Effector memory CD8-positive, alpha-beta T cell (primary cell): ENCODE measurements around the gene PDE3A.

Source experiments
- ATAC-seq: fragments of 150-1000 bp; cut with Tn5 transposase; replicated peaks from 2 replicates; pipeline ENCODE4 v1.10.0; 2021; ENCODE audit warnings: mild to moderate bottlenecking, moderate library complexity
- DNase-seq, 3 experiments: peaks; one replicate each; pipeline ENCODE4 v3.0.0; 2021
- H3K27ac Mint-ChIP-seq, 2 donors: one replicate each; pipeline ENCODE4 v1.8.0; 2022; ENCODE audit warnings: mild to moderate bottlenecking in 2 of 2, mixed read lengths in 2 of 2, moderate library complexity in 2 of 2
- H3K27me3 Mint-ChIP-seq, 2 donors: one replicate each; pipeline ENCODE4 v1.8.0; 2022; ENCODE audit warnings: mixed read lengths in 2 of 2
- H3K36me3 Mint-ChIP-seq: one replicate; pipeline ENCODE4 v1.8.0; 2022; ENCODE audit warnings: mild to moderate bottlenecking, moderate library complexity, mixed read lengths; ENCODE audit not compliant: insufficient read depth
- H3K4me1 Mint-ChIP-seq, 2 donors: one replicate each; pipeline ENCODE4 v1.8.0; 2022; ENCODE audit warnings: low read depth in 2 of 2, mixed read lengths in 2 of 2
- H3K4me3 Mint-ChIP-seq, 2 donors: one replicate each; pipeline ENCODE4 v1.8.0; 2022; ENCODE audit warnings: mild to moderate bottlenecking in 2 of 2, mixed read lengths in 2 of 2, moderate library complexity in 2 of 2
- H3K9me3 Mint-ChIP-seq, 2 donors: one replicate each; pipeline ENCODE4 v1.8.0; 2022; ENCODE audit warnings: mixed read lengths in 2 of 2

Gene PDE3A

GRCh38 chr12:20486233-20486632 lies 117.9 kb downstream of the PDE3A start:
- H3K36me3 Mint-ChIP-seq = peaks cover 4% of the 10 kb centered on the region
- no peaks in the 10 kb centered on the region for H3K9me3 Mint-ChIP-seq
- DNase-seq (no peak), ATAC-seq (no peak)
- no peak overlapping the region for H3K27ac Mint-ChIP-seq
- no peaks in the 10 kb centered on the region for H3K27me3 Mint-ChIP-seq
- no peak overlapping the region for H3K4me3 Mint-ChIP-seq
- no peaks in the 10 kb centered on the region for H3K4me1 Mint-ChIP-seq

GRCh38 chr12:20487519-20487918 lies 119.2 kb downstream of the PDE3A start:
- no peak for DNase-seq
- Mint-ChIP-seq H3K27me3 (no peaks in the 10 kb centered on the region), H3K9me3 (no peaks in the 10 kb centered on the region), H3K36me3 (no peaks in the 10 kb centered on the region), H3K27ac (no peak overlapping the region), H3K4me3 (no peak overlapping the region), H3K4me1 (peaks cover 0 to 3% of the 10 kb centered on the region in 2 donors)
- no peak for ATAC-seq

GRCh38 chr12:20489645-20490044 lies 121.3 kb downstream of the PDE3A start:
- no peak overlapping the region for H3K4me3 Mint-ChIP-seq
- no peaks in the 10 kb centered on the region for H3K9me3 Mint-ChIP-seq
- ATAC-seq (no peak), DNase-seq (no peak)
- H3K4me1 Mint-ChIP-seq = peaks cover 0 to 3% of the 10 kb centered on the region in 2 donors
- no peak overlapping the region for H3K27ac Mint-ChIP-seq
- H3K27me3 Mint-ChIP-seq = no peaks in the 10 kb centered on the region
- no peaks in the 10 kb centered on the region for H3K36me3 Mint-ChIP-seq

- no peak for ATAC-seq
- no peaks in the 10 kb centered on the region for H3K27me3 Mint-ChIP-seq
- H3K36me3 Mint-ChIP-seq = no peaks in the 10 kb centered on the region
- H3K27ac Mint-ChIP-seq = no peak overlapping the region
- DNase-seq = no peak
- peaks cover 0 to 3% of the 10 kb centered on the region in 2 donors for H3K4me1 Mint-ChIP-seq
- no peaks in the 10 kb centered on the region for H3K9me3 Mint-ChIP-seq
- H3K4me3 Mint-ChIP-seq = no peak overlapping the region
Observed at GRCh38 chr12:20490213-20490612, 121.9 kb downstream of the PDE3A start.

- Mint-ChIP-seq H3K36me3 (no peaks in the 10 kb centered on the region), H3K4me3 (no peak overlapping the region), H3K9me3 (no peaks in the 10 kb centered on the region), H3K27ac (no peak overlapping the region), H3K4me1 (peaks cover 0 to 3% of the 10 kb centered on the region in 2 donors), H3K27me3 (no peaks in the 10 kb centered on the region)
- DNase-seq (no peak), ATAC-seq (no peak)
Observed at GRCh38 chr12:20491290-20491689, 123.0 kb downstream of the PDE3A start.

GRCh38 chr12:20492251-20492760 lies 124.0 kb downstream of the PDE3A start:
- Mint-ChIP-seq H3K27ac (no peak overlapping the region), H3K36me3 (no peaks in the 10 kb centered on the region), H3K27me3 (no peaks in the 10 kb centered on the region), H3K4me3 (no peak overlapping the region), H3K9me3 (no peaks in the 10 kb centered on the region), H3K4me1 (peaks cover 0 to 3% of the 10 kb centered on the region in 2 donors)
- DNase-seq = no peak
- no peak for ATAC-seq

- Mint-ChIP-seq H3K9me3 (no peaks in the 10 kb centered on the region), H3K27ac (no peak overlapping the region), H3K27me3 (no peaks in the 10 kb centered on the region), H3K36me3 (no peaks in the 10 kb centered on the region), H3K4me3 (no peak overlapping the region), H3K4me1 (peaks cover 0 to 3% of the 10 kb centered on the region in 2 donors)
- DNase-seq = no peak
- no peak for ATAC-seq
Observed at GRCh38 chr12:20493934-20494333, 125.6 kb downstream of the PDE3A start.

- H3K27ac Mint-ChIP-seq = no peak overlapping the region
- no peaks in the 10 kb centered on the region for H3K9me3 Mint-ChIP-seq
- ATAC-seq (no peak), DNase-seq (no peak)
- no peaks in the 10 kb centered on the region for H3K27me3 Mint-ChIP-seq
- peaks cover 0 to 3% of the 10 kb centered on the region in 2 donors for H3K4me1 Mint-ChIP-seq
- no peaks in the 10 kb centered on the region for H3K36me3 Mint-ChIP-seq
- H3K4me3 Mint-ChIP-seq = no peak overlapping the region
Observed at GRCh38 chr12:20494851-20495250, 126.5 kb downstream of the PDE3A start.

GRCh38 chr12:20495997-20496396 lies 127.7 kb downstream of the PDE3A start:
- no peak overlapping the region for H3K27ac Mint-ChIP-seq
- no peaks in the 10 kb centered on the region for H3K36me3 Mint-ChIP-seq
- H3K4me3 Mint-ChIP-seq = no peak overlapping the region
- H3K9me3 Mint-ChIP-seq = no peaks in the 10 kb centered on the region
- ATAC-seq (no peak), DNase-seq (no peak)
- H3K27me3 Mint-ChIP-seq = no peaks in the 10 kb centered on the region
- peaks cover 0 to 3% of the 10 kb centered on the region in 2 donors for H3K4me1 Mint-ChIP-seq

GRCh38 chr12:20497707-20498106 lies 129.4 kb downstream of the PDE3A start:
- H3K27me3 Mint-ChIP-seq = no peaks in the 10 kb centered on the region
- no peaks in the 10 kb centered on the region for H3K36me3 Mint-ChIP-seq
- no peak overlapping the region for H3K27ac Mint-ChIP-seq
- H3K4me3 Mint-ChIP-seq = no peak overlapping the region
- ATAC-seq (no peak), DNase-seq (no peak)
- H3K9me3 Mint-ChIP-seq = no peaks in the 10 kb centered on the region
- no peaks in the 10 kb centered on the region for H3K4me1 Mint-ChIP-seq

GRCh38 chr12:20501958-20502357 lies 133.6 kb downstream of the PDE3A start:
- no peak overlapping the region for H3K27ac Mint-ChIP-seq
- H3K9me3 Mint-ChIP-seq = no peaks in the 10 kb centered on the region
- H3K36me3 Mint-ChIP-seq = no peaks in the 10 kb centered on the region
- no peaks in the 10 kb centered on the region for H3K27me3 Mint-ChIP-seq
- no peak overlapping the region for H3K4me3 Mint-ChIP-seq
- H3K4me1 Mint-ChIP-seq = no peaks in the 10 kb centered on the region
- no peak for ATAC-seq
- no peak for DNase-seq

GRCh38 chr12:20503858-20504257 lies 135.5 kb downstream of the PDE3A start:
- Mint-ChIP-seq H3K27ac (no peak overlapping the region), H3K27me3 (no peaks in the 10 kb centered on the region), H3K4me1 (no peaks in the 10 kb centered on the region), H3K36me3 (no peaks in the 10 kb centered on the region), H3K4me3 (no peak overlapping the region), H3K9me3 (no peaks in the 10 kb centered on the region)
- no peak for DNase-seq
- no peak for ATAC-seq

GRCh38 chr12:20505056-20505455 lies 136.7 kb downstream of the PDE3A start:
- no peaks in the 10 kb centered on the region for H3K36me3 Mint-ChIP-seq
- H3K27me3 Mint-ChIP-seq = no peaks in the 10 kb centered on the region
- DNase-seq = no peak
- no peaks in the 10 kb centered on the region for H3K4me1 Mint-ChIP-seq
- no peaks in the 10 kb centered on the region for H3K9me3 Mint-ChIP-seq
- no peak overlapping the region for H3K27ac Mint-ChIP-seq
- no peak overlapping the region for H3K4me3 Mint-ChIP-seq
- no peak for ATAC-seq

- H3K9me3 Mint-ChIP-seq = no peaks in the 10 kb centered on the region
- H3K27me3 Mint-ChIP-seq = no peaks in the 10 kb centered on the region
- no peaks in the 10 kb centered on the region for H3K36me3 Mint-ChIP-seq
- no peak overlapping the region for H3K27ac Mint-ChIP-seq
- no peaks in the 10 kb centered on the region for H3K4me1 Mint-ChIP-seq
- no peak for ATAC-seq
- H3K4me3 Mint-ChIP-seq = no peak overlapping the region
- no peak for DNase-seq
Observed at GRCh38 chr12:20507056-20507455, 138.7 kb downstream of the PDE3A start.

- Mint-ChIP-seq H3K27ac (no peak overlapping the region), H3K36me3 (no peaks in the 10 kb centered on the region), H3K4me3 (no peak overlapping the region), H3K4me1 (no peaks in the 10 kb centered on the region), H3K9me3 (no peaks in the 10 kb centered on the region), H3K27me3 (no peaks in the 10 kb centered on the region)
- DNase-seq (no peak), ATAC-seq (no peak)
Observed at GRCh38 chr12:20507711-20508110, 139.4 kb downstream of the PDE3A start.
